ENCODE measurements around the gene ZNF598. TPM values are rescaled to one million over a fixed set of nuclear protein-coding genes. Genes with fewer than 3 reads are reported as not detected.

ZNF598 gene
- total RNA-seq, 2 donors from 2014 or later: 65.8 to 68.5 TPM

GRCh38 chr16:1968146-1968953 lies 41.3 kb downstream of the ZNF598 start:
- ATAC-seq (ENCODE audit: insufficient number of reproducible peaks, low FRiP score, low read depth): no peak
- DNase-seq (ENCODE audit: low spot score): no peak
- Histone ChIP-seq H3K27ac (no peak overlapping the region), H3K9me3 (no peaks in the 10 kb centered on the region), H3K36me3 (no peaks in the 10 kb centered on the region), H3K4me1 (ENCODE audit: control insufficient read depth in 1 of 2, low read depth in 2 of 2) (peaks cover 20 to 29% of the 10 kb centered on the region in 2 donors), H3K27me3 (replicated peaks; ENCODE audit: insufficient read depth) (no peaks in the 10 kb centered on the region), H3K4me3 (no peak overlapping the region)
- TF ChIP-seq, protein P1, sequence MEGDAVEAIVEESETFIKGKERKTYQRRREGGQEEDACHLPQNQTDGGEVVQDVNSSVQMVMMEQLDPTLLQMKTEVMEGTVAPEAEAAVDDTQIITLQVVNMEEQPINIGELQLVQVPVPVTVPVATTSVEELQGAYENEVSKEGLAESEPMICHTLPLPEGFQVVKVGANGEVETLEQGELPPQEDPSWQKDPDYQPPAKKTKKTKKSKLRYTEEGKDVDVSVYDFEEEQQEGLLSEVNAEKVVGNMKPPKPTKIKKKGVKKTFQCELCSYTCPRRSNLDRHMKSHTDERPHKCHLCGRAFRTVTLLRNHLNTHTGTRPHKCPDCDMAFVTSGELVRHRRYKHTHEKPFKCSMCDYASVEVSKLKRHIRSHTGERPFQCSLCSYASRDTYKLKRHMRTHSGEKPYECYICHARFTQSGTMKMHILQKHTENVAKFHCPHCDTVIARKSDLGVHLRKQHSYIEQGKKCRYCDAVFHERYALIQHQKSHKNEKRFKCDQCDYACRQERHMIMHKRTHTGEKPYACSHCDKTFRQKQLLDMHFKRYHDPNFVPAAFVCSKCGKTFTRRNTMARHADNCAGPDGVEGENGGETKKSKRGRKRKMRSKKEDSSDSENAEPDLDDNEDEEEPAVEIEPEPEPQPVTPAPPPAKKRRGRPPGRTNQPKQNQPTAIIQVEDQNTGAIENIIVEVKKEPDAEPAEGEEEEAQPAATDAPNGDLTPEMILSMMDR (IDR thresholded peaks at IDR 0.05): no peak

- no peak for DNase-seq (ENCODE audit: low spot score)
- Histone ChIP-seq H3K27ac (peak within 1 kb of the TSS; percentile 96 to 97), H3K4me3 (peak within 1 kb of the TSS; percentile 92), H3K36me3 (peaks cover 15% of the 10 kb centered on the region), H3K27me3 (replicated peaks; ENCODE audit: insufficient read depth) (no peaks in the 10 kb centered on the region), H3K4me1 (ENCODE audit: control insufficient read depth in 1 of 2, low read depth in 2 of 2) (peaks cover 13 to 17% of the 10 kb centered on the region in 2 donors), H3K9me3 (no peaks in the 10 kb centered on the region)
- ATAC-seq (ENCODE audit: insufficient number of reproducible peaks, low FRiP score, low read depth): no peak
- TF ChIP-seq, protein P1 (IDR thresholded peaks at IDR 0.05): no peak
These were observed 43.2 kb downstream of the ZNF598 start, which contains the start of gene RNF151 for GRCh38 chr16:1966460-1966859. TSS of gene RNF151 (plus strand) at chr16:1966856. CDS start at chr16:1966882, 26 bp downstream.

- ATAC-seq (ENCODE audit: insufficient number of reproducible peaks, low FRiP score, low read depth) (no peak), DNase-seq (ENCODE audit: low spot score) (no peak)
- Histone ChIP-seq H3K27me3 (replicated peaks; ENCODE audit: insufficient read depth) (no peaks in the 10 kb centered on the region), H3K27ac (peak overlapping the region; percentile 96 to 97), H3K9me3 (no peaks in the 10 kb centered on the region), H3K36me3 (peaks cover 18% of the 10 kb centered on the region), H3K4me3 (peak overlapping the region; percentile 92), H3K4me1 (ENCODE audit: control insufficient read depth in 1 of 2, low read depth in 2 of 2) (peaks cover 9 to 15% of the 10 kb centered on the region in 2 donors)
- TF ChIP-seq, protein P1 (IDR thresholded peaks at IDR 0.05): no peak
These were observed 44.1 kb downstream of the ZNF598 start for GRCh38 chr16:1965396-1966001.

DNA sequence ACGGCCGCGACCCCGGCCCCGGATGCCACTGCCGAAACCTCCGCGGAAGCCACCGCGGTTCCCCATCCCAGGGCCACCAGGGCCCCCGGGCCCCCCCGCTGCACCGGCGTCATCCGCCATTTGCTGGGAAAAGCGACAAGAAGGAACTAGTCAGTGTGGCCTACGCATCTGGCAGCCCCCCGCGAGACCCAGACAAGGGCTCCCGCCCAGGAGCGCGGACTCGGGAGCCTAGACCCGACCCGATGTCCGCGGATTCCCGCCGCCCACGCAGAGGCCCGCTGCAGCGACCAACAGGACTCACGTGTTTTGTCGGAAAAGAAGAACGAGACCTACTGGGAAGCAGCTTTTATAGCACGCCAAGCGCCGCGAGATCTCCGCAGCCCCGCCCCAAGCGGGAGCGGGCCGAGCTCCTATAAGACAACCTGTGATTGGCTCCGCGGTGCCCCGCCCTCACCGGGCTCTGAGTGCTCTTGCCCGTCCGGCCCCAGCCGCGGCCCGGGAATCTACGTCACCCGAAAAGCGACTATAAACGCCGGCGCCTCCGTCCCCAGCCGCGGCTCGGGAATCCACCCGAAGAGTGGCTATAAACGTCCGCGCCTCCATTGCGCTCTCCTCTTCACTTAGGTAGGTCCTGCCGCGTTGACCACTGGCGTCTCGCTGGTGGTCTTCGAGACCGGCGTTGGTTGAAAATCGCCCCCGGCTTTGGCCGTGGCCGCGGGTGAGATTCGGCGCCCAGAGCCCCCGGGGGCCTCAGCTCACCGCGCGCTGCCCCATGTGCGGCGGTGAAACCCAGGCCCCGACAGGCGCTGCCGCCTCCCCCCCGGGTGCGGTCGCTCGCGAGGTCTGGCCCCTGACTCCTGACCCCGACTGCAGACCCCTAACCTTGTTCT lies 44.9 kb downstream of the ZNF598 start, which contains the start of gene RPS2:
Gene RPS2 (minus strand): TSS at position 321 of the 890 bp plus-strand sequence. CDS start 201 bp downstream, at position 120.
- Histone ChIP-seq H3K27ac (peak within 1 kb of the TSS; percentile 96 to 97), H3K4me3 (peak within 1 kb of the TSS; percentile 92), H3K9me3 (no peaks in the 10 kb centered on the region), H3K27me3 (replicated peaks; ENCODE audit: insufficient read depth) (no peaks in the 10 kb centered on the region), H3K4me1 (ENCODE audit: control insufficient read depth in 1 of 2, low read depth in 2 of 2) (peaks cover 12 to 23% of the 10 kb centered on the region in 2 donors), H3K36me3 (peaks cover 18% of the 10 kb centered on the region)
- DNase-seq (ENCODE audit: low spot score) (peak; percentile 99), ATAC-seq (ENCODE audit: insufficient number of reproducible peaks, low FRiP score, low read depth) (peak; percentile 94)
- TF ChIP-seq, protein P1 (IDR thresholded peaks at IDR 0.05): no peak
